ENCODE results near the gene TMEM267.
A peak's percentile ranks its signal among the peaks of the same experiment; 100 is the strongest.
"Not testable (repeated sequence)": the region's sequence is repeated elsewhere in the genome, so short reads cannot be mapped to it uniquely, and the experiment has no call there.

Gene TMEM267

GRCh38 chr5:43485406-43485805, 1.7 kb upstream of the TMEM267 start:
- TF ChIP-seq CTCF (IDR thresholded peaks at IDR 0.05; ENCODE audit: borderline replicate concordance, insufficient read depth, low read depth, low read length): no peak

GRCh38 chr5:43484106-43484849, 613 bp upstream of the TMEM267 start:
- TF ChIP-seq CTCF (IDR thresholded peaks at IDR 0.05; ENCODE audit: borderline replicate concordance, insufficient read depth, low read depth, low read length): peak; percentile 70
- peak overlapping the region; percentile 94 for H3K4me3 ChIP-seq (ENCODE audit: low read depth, low read length)

More at GRCh38 chr5:43485406-43485805, 1.7 kb upstream of the TMEM267 start:
- H3K4me3 ChIP-seq (ENCODE audit: low read depth, low read length): no peak overlapping the region

- peak overlapping the region; percentile 94 for H3K4me3 ChIP-seq (ENCODE audit: low read depth, low read length)
- TF ChIP-seq CTCF (IDR thresholded peaks at IDR 0.05; ENCODE audit: borderline replicate concordance, insufficient read depth, low read depth, low read length): no peak
Measured at GRCh38 chr5:43482490-43483297, 971 bp downstream of the TMEM267 start.

- no peak overlapping the region for H3K4me3 ChIP-seq (ENCODE audit: low read depth, low read length)
- no peak for TF ChIP-seq CTCF (IDR thresholded peaks at IDR 0.05; ENCODE audit: borderline replicate concordance, insufficient read depth, low read depth, low read length)
Measured at GRCh38 chr5:43469671-43470391, 13.8 kb downstream of the TMEM267 start.

GRCh38 chr5:43467100-43467499, 16.6 kb downstream of the TMEM267 start:
- no peak for TF ChIP-seq CTCF (IDR thresholded peaks at IDR 0.05; ENCODE audit: borderline replicate concordance, insufficient read depth, low read depth, low read length)
- no peak overlapping the region for H3K4me3 ChIP-seq (ENCODE audit: low read depth, low read length)

- H3K4me3 ChIP-seq (ENCODE audit: low read depth, low read length): not testable (repeated sequence)
Measured at GRCh38 chr5:43465455-43465854, 18.2 kb downstream of the TMEM267 start.

GRCh38 chr5:43461066-43461465, 22.6 kb downstream of the TMEM267 start:
- no peak for TF ChIP-seq CTCF (IDR thresholded peaks at IDR 0.05; ENCODE audit: borderline replicate concordance, insufficient read depth, low read depth, low read length)
- no peak overlapping the region for H3K4me3 ChIP-seq (ENCODE audit: low read depth, low read length)

All from GM12875 (cell line).